ENCODE measurements around the gene DDX1. TPM values are rescaled to one million over a fixed set of nuclear protein-coding genes. Genes with fewer than 3 reads are reported as not detected.

DDX1 gene
- total RNA-seq, 1 donor from 2014 or later = 81.3 TPM

DNA sequence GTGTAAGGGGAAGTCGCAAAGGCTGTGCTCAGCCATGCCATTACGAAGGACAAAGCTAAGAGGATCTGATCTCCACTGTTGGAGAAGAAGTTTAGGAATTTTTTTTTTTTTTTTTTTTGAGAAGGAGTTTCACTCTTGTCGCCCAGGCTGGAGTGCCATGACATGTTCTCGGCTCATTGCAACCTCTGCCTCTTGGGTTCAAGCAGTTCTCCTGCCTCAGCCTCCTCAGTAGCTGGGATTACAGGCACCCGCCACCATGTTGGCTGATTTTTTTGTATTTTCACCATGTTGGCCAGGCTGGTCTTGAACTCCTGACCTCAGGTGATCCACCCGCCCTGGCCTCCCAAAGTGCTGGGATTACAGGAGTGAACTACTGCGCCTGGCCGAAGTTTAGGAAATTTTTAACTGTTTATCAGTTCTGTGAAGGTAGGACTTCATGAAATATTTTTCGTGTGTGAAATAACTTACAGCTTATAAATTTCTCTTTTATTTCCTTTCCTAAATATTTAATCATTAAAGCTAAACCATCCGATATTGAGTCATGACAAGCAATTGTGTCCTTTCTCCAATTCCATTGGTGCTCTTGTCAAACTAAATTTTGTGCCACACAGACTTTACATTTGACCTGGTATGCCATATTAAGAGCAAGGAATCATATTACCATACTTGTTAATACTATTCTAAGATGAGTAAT, 22.2 kb downstream of the DDX1 start:
- TF ChIP-seq, protein P1, sequence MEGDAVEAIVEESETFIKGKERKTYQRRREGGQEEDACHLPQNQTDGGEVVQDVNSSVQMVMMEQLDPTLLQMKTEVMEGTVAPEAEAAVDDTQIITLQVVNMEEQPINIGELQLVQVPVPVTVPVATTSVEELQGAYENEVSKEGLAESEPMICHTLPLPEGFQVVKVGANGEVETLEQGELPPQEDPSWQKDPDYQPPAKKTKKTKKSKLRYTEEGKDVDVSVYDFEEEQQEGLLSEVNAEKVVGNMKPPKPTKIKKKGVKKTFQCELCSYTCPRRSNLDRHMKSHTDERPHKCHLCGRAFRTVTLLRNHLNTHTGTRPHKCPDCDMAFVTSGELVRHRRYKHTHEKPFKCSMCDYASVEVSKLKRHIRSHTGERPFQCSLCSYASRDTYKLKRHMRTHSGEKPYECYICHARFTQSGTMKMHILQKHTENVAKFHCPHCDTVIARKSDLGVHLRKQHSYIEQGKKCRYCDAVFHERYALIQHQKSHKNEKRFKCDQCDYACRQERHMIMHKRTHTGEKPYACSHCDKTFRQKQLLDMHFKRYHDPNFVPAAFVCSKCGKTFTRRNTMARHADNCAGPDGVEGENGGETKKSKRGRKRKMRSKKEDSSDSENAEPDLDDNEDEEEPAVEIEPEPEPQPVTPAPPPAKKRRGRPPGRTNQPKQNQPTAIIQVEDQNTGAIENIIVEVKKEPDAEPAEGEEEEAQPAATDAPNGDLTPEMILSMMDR (IDR thresholded peaks at IDR 0.05; ENCODE audit: insufficient read depth, low read length, severe bottlenecking) = no peak
- DNase-seq (ENCODE audit: low read depth) (no peak), FAIRE-seq (no peak)
- H3K36me3 ChIP-seq (ENCODE audit: control insufficient read depth, insufficient read depth, low read length) = peaks cover 9% of the 10 kb centered on the region
- no peak overlapping the region for H3K4me3 ChIP-seq (ENCODE audit: low read depth, low read length)
- H3K27me3 ChIP-seq (ENCODE audit: control insufficient read depth, insufficient read depth, low read length) = no peaks in the 10 kb centered on the region

DNA sequence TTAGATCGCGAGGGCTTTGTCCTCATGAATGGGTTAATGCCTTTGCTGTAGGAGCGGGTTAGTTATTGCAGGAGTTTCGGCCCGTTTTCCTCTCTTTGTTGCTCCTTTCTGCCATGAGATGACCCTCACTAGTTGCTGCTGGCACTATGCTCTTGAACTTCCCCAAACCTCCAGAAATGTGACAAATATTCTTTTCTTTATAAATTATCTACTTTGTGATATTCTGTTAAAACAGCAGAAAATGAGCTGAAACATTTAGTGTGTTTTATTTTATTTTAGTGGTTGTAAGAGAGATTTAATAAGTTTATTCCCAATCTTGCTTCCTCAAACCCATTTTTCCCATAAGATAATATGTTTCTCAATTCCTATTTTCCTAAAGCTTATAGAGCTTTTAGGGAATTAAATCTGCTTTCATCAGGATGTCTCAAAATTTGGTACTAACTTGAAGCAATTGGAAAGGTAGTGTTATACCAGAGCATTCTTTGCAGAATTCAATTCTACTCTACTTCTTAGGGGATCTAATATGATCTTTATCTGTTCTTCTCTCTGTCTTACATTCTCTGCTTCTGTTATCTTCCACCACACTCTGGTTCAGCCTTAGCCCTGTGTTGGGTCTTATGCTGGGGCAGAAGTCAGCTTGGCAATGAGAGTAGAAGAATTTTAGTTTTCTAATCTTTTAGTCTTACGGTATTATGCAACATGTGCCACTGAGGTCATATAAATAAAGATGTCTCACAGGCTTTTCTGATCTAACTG, 23.1 kb downstream of the DDX1 start:
- no peak for FAIRE-seq
- H3K27me3 ChIP-seq (ENCODE audit: control insufficient read depth, insufficient read depth, low read length) = no peaks in the 10 kb centered on the region

GRCh38 chr2:15615301-15615920, 23.7 kb downstream of the DDX1 start:
- DNase-seq (ENCODE audit: low read depth) (no peak), FAIRE-seq (no peak)
- TF ChIP-seq, protein P1 (IDR thresholded peaks at IDR 0.05; ENCODE audit: insufficient read depth, low read length, severe bottlenecking) = no peak
- Histone ChIP-seq H3K36me3 (ENCODE audit: control insufficient read depth, insufficient read depth, low read length) (peaks cover 11% of the 10 kb centered on the region), H3K27me3 (ENCODE audit: control insufficient read depth, insufficient read depth, low read length) (no peaks in the 10 kb centered on the region), H3K4me3 (ENCODE audit: low read depth, low read length) (no peak overlapping the region)

More for the DNA sequence above, 23.1 kb downstream of the DDX1 start:
- H3K36me3 ChIP-seq (ENCODE audit: control insufficient read depth, insufficient read depth, low read length) = peaks cover 11% of the 10 kb centered on the region
- DNase-seq (ENCODE audit: low read depth) = no peak
- TF ChIP-seq, protein P1 (IDR thresholded peaks at IDR 0.05; ENCODE audit: insufficient read depth, low read length, severe bottlenecking) = no peak
- no peak overlapping the region for H3K4me3 ChIP-seq (ENCODE audit: low read depth, low read length)

DNA sequence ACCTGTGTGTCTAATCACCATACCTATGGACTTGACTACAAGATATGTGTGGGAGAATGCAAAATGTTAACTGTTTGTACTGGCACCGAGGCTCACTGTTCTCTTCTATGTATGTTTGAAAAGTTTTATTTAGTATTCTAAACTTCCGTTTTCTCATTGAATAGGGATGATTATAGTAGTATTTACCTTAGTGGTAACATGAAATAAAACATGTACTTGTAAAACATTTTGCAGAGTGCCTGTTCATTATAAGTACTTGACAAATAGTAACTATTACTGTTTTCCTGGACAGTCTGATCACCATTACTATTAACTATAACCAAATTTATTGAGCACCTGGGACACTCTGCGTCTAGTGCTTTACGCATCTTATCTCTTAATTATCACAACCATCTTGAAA, 24.8 kb downstream of the DDX1 start:
- TF ChIP-seq, protein P1 (IDR thresholded peaks at IDR 0.05; ENCODE audit: insufficient read depth, low read length, severe bottlenecking) = no peak

GRCh38 chr2:15616850-15617777, 25.4 kb downstream of the DDX1 start:
- peaks cover 12% of the 10 kb centered on the region for H3K36me3 ChIP-seq (ENCODE audit: control insufficient read depth, insufficient read depth, low read length)
- no peaks in the 10 kb centered on the region for H3K27me3 ChIP-seq (ENCODE audit: control insufficient read depth, insufficient read depth, low read length)
- no peak for FAIRE-seq
- no peak overlapping the region for H3K4me3 ChIP-seq (ENCODE audit: low read depth, low read length)
- TF ChIP-seq, protein P1 (IDR thresholded peaks at IDR 0.05; ENCODE audit: insufficient read depth, low read length, severe bottlenecking) = no peak
- no peak for DNase-seq (ENCODE audit: low read depth)

More for the DNA sequence above, 24.8 kb downstream of the DDX1 start:
- no peaks in the 10 kb centered on the region for H3K27me3 ChIP-seq (ENCODE audit: control insufficient read depth, insufficient read depth, low read length)
- no peak overlapping the region for H3K4me3 ChIP-seq (ENCODE audit: low read depth, low read length)
- H3K36me3 ChIP-seq (ENCODE audit: control insufficient read depth, insufficient read depth, low read length) = peaks cover 12% of the 10 kb centered on the region
- DNase-seq (ENCODE audit: low read depth) (no peak), FAIRE-seq (no peak)
